Keratinocyte (primary cell): ENCODE measurements around the gene ZBTB48. TPM values are rescaled to one million over a fixed set of nuclear protein-coding genes. Genes with fewer than 3 reads are reported as not detected.

Experiments used
- DNase-seq: peaks from one replicate; pipeline ENCODE4 v3.0.0-alpha.2; 2011; ENCODE audit warnings: low read depth, missing footprints, low spot score
- FAIRE-seq: peaks from 2 replicates; lab custom pipeline; 2011; peaks lifted over from hg19 to GRCh38; lab: Jason Lieb, UNC
- H2AFZ ChIP-seq: 2 replicates; pipeline ENCODE4 v1.6.0; 2012; ENCODE audit warnings: low read length, control low read depth, inconsistent platforms; ENCODE audit not compliant: control insufficient read depth
- H3K27ac ChIP-seq: 2 replicates; pipeline ENCODE4 v1.5.1; 2011; ENCODE audit warnings: low read length; ENCODE audit not compliant: control insufficient read depth, insufficient read depth
- H3K27me3 ChIP-seq: 3 replicates; pipeline ENCODE4 v1.6.0; 2011; ENCODE audit warnings: low read length; ENCODE audit not compliant: control insufficient read depth, insufficient read depth; ENCODE audit errors: extremely low read depth
- H3K36me3 ChIP-seq, 2 experiments: 2 replicates in 1 of 2; 3 replicates in 1 of 2; pipeline ENCODE4 v1.5.1; 2011; ENCODE audit warnings: low read length in 2 of 2, mild to moderate bottlenecking in 1 of 2; ENCODE audit not compliant: control insufficient read depth in 2 of 2, insufficient read depth in 2 of 2; ENCODE audit errors: extremely low read depth in 1 of 2
- H3K4me1 ChIP-seq: 3 replicates; pipeline ENCODE4 v1.5.1; 2011; ENCODE audit warnings: low read length; ENCODE audit not compliant: control insufficient read depth, insufficient read depth; ENCODE audit errors: extremely low read depth
- H3K4me2 ChIP-seq: 3 replicates; pipeline ENCODE4 v1.6.0; 2011; ENCODE audit warnings: low read depth, low read length; ENCODE audit not compliant: control insufficient read depth, insufficient read depth; ENCODE audit errors: extremely low read depth
- H3K4me3 ChIP-seq, 3 experiments: fragments of 200-600 bp in 1 of 3; sonication (generic) in 1 of 3; 2 replicates in 2 of 3; 3 replicates in 1 of 3; pipeline ENCODE4 v1.5.1; 2011 to 2016; ENCODE audit warnings: low read length in 3 of 3, mild to moderate bottlenecking in 3 of 3, control low read depth in 2 of 3, inconsistent platforms in 1 of 3, low read depth in 1 of 3, mixed read lengths in 1 of 3, mixed run types in 1 of 3, moderate library complexity in 1 of 3; ENCODE audit not compliant: control insufficient read depth in 2 of 3, insufficient read depth in 2 of 3; ENCODE audit errors: extremely low read depth in 1 of 3
- H3K79me2 ChIP-seq: 2 replicates; pipeline ENCODE4 v1.6.0; 2012; ENCODE audit warnings: low read length; ENCODE audit not compliant: control insufficient read depth, insufficient read depth
- H3K9ac ChIP-seq: 3 replicates; pipeline ENCODE4 v1.6.0; 2011; ENCODE audit warnings: low read length; ENCODE audit not compliant: control insufficient read depth, insufficient read depth; ENCODE audit errors: extremely low read depth
- H3K9me1 ChIP-seq: 3 replicates; pipeline ENCODE4 v1.6.0; 2011; ENCODE audit warnings: low read length; ENCODE audit not compliant: control insufficient read depth, insufficient read depth; ENCODE audit errors: extremely low read depth
- H3K9me3 ChIP-seq: 2 replicates; pipeline ENCODE4 v1.5.1; 2012; ENCODE audit warnings: low read depth, low read length; ENCODE audit not compliant: control insufficient read depth
- H4K20me1 ChIP-seq: 3 replicates; pipeline ENCODE4 v1.6.0; 2011; ENCODE audit warnings: low read length; ENCODE audit not compliant: control insufficient read depth, insufficient read depth; ENCODE audit errors: extremely low read depth
- EZH2 ChIP-seq: IDR thresholded peaks from one replicate; pipeline ENCODE4 v1.6.1; 2012; ENCODE audit warnings: inconsistent platforms, mild to moderate bottlenecking, low read length, moderate library complexity
- dilution Hi-C: fragments of 300-500 bp; cut with MboI; formaldehyde crosslinking; loops from one replicate; pipeline ENCODE4 v1.7.0; 2020; ENCODE audit warnings: low sequenced_read_pairs; ENCODE audit not compliant: extremely low pct_ligation_motif_present
- polyA plus RNA-seq, 5 experiments: library from polyadenylated mRNA; depleted of rRNA in 3 of 5; stranded (reverse) in 3 of 5; stranded (forward) in 1 of 5; unstranded in 1 of 5; fragments of >200 nt; gene quantifications; 1 replicate in 1 of 5; 2 replicates in 3 of 5; 3 replicates in 1 of 5; pipeline versions ENCODE4 v1.2.1 to v1.2.3, GENCODE V29; 2011 to 2012; ENCODE audit warnings: missing spikeins in 2 of 5, low read depth in 1 of 5, low replicate concordance in 1 of 5
- TF ChIP-seq, protein P1 (sequence below), 3 experiments: IDR thresholded peaks in 1 of 3; conservative IDR thresholded peaks in 1 of 3; optimal IDR thresholded peaks in 1 of 3; 2 replicates in 2 of 3; 3 replicates in 1 of 3; pipeline versions ENCODE3 to v1.5.1; 2011; ENCODE audit warnings: low read length in 3 of 3, mild to moderate bottlenecking in 3 of 3, moderate library complexity in 2 of 3, control low read depth in 1 of 3, inconsistent platforms in 1 of 3; ENCODE audit not compliant: insufficient read depth in 2 of 3; ENCODE audit errors: extremely low read depth in 1 of 3

Gene ZBTB48
- polyA plus RNA-seq, 1 donor (not counting 4 experiments of a cell fraction or from before 2014, with no cell fraction given), result 10.9 TPM

DNA sequence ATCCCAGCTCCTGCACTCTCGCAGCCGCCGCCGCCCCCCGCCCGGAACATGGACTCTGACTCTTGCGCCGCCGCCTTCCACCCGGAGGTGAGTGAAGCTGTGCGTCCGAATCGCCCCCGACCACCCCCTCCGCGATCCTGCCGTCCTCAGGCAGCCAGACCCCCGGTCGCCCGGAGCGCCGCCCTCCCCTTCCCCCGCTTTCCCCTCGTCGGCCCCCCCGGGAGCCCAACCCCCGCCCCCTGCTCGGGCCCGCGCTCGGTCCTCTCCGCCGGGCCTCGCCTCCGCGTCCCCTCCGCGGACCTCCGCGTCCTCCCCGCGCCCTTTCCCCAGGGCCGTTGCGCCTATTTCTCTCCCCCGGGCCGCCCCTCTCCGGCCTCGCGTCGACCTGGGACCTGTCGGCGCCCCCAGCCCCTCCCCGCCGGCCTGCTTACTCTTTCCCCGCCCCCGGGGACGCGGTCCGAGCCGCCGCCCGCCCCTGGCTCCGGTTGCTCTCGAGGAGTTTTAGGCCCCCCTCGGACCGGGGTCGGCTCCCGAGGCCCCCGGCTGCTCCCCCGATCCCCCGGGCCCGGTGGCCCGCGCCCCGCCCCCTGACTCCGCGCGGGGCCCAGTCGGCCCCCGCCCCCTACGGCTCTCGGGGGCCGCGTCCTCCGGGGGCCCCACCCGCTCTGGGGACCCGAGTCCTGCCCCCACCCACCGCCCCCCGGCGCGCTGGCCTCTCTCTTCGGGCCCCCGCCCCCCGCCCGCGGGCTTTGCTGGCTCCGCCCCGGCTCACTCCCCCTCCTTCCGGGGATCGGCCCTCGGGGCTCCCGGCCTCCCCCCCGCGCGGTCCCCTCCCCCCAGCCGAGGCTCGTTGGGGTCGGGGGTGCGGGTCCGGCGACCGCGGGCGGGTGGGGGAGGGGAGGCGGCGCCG, 34.5 kb downstream of the ZBTB48 start:
- peak overlapping the region; percentile 43 for H3K27ac ChIP-seq
- peaks cover 5 to 9% of the 10 kb centered on the region in 2 experiments for H3K36me3 ChIP-seq
- dilution Hi-C loops, result no loop called here
- H3K9me3 ChIP-seq, result no peaks in the 10 kb centered on the region
- H3K79me2 ChIP-seq, result peaks cover 32% of the 10 kb centered on the region
- H3K4me1 ChIP-seq, result peaks cover 17% of the 10 kb centered on the region
- peak overlapping the region; percentile 32 for H3K4me2 ChIP-seq
- H2AFZ ChIP-seq, result no peak overlapping the region
- no peak for FAIRE-seq
- peak overlapping the region; percentile 70 for H3K9ac ChIP-seq
- no peaks in the 10 kb centered on the region for H3K27me3 ChIP-seq
- no peak for DNase-seq
- no peak for TF ChIP-seq EZH2
- TF ChIP-seq, protein P1, sequence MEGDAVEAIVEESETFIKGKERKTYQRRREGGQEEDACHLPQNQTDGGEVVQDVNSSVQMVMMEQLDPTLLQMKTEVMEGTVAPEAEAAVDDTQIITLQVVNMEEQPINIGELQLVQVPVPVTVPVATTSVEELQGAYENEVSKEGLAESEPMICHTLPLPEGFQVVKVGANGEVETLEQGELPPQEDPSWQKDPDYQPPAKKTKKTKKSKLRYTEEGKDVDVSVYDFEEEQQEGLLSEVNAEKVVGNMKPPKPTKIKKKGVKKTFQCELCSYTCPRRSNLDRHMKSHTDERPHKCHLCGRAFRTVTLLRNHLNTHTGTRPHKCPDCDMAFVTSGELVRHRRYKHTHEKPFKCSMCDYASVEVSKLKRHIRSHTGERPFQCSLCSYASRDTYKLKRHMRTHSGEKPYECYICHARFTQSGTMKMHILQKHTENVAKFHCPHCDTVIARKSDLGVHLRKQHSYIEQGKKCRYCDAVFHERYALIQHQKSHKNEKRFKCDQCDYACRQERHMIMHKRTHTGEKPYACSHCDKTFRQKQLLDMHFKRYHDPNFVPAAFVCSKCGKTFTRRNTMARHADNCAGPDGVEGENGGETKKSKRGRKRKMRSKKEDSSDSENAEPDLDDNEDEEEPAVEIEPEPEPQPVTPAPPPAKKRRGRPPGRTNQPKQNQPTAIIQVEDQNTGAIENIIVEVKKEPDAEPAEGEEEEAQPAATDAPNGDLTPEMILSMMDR (optimal IDR thresholded peaks at IDR 0.05 in 1 of 3, IDR thresholded peaks at IDR 0.05 in 1 of 3, conservative IDR thresholded peaks at IDR 0.05 in 1 of 3; ENCODE audit: extremely low read depth in 1 of 3, insufficient read depth in 2 of 3, low read length in 3 of 3), result no peak
- H4K20me1 ChIP-seq, result no peaks in the 10 kb centered on the region
- peak overlapping the region; percentile 69 to 80 (median 79) for H3K4me3 ChIP-seq
- H3K9me1 ChIP-seq, result no peaks in the 10 kb centered on the region

DNA sequence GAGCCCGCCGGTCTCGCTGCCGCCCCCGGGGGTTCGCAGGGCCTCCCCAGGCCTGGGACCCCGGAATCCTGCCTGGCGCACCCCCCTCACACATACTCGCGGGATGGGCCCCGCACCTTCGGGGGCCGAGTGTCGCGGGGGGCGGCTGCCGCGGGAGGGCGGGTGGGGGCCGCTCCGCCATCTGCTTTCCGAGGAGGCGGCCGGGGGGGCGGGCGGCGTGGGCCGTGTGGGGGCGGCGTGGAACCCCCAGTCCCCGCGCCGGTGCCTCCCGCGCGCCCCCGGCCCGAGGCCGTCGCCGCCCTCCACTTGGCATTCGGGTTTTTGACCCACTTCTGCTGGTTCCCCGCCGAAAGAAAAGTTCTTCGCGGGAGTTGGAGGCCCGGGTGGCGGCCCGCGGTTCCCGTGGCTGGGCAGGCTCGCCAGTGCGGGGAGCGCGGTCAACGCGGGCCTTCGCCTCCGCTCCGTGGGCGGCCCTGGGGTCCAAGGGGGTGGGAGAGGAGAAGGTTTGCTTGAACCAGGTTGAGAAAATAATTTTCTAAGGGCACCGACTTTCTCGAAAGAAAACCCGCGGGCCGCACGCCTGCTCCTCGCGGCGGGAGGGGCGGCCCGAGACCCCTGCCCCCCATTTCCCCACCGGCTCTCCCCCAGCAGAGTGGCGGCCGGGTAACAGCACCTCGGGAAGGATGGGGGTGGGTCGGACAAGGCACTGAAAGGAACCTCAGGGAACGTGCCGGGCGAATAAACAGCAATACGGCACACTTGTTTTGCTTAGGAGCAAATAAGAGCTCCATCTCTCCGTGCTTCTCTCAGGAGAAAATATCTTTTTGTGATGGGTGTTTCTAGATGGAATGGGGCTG, 35.4 kb downstream of the ZBTB48 start:
- Histone ChIP-seq H3K79me2 (peaks cover 33% of the 10 kb centered on the region), H3K9ac (peak overlapping the region; percentile 68)
- dilution Hi-C loops, result no loop called here

More for the DNA sequence above, 35.4 kb downstream of the ZBTB48 start:
- Histone ChIP-seq H3K9me1 (no peaks in the 10 kb centered on the region), H2AFZ (no peak overlapping the region), H3K4me3 (peak overlapping the region; percentile 55 to 79 (median 68)), H4K20me1 (no peaks in the 10 kb centered on the region), H3K36me3 (peaks cover 7 to 17% of the 10 kb centered on the region in 2 experiments), H3K4me2 (peak overlapping the region; percentile 59), H3K9me3 (no peaks in the 10 kb centered on the region), H3K27ac (peak overlapping the region; percentile 8), H3K27me3 (no peaks in the 10 kb centered on the region), H3K4me1 (peaks cover 9% of the 10 kb centered on the region)
- DNase-seq, result no peak
- TF ChIP-seq, protein P1 (optimal IDR thresholded peaks at IDR 0.05 in 1 of 3, IDR thresholded peaks at IDR 0.05 in 1 of 3, conservative IDR thresholded peaks at IDR 0.05 in 1 of 3; ENCODE audit: extremely low read depth in 1 of 3, insufficient read depth in 2 of 3, low read length in 3 of 3), result no peak
- TF ChIP-seq EZH2, result no peak
- FAIRE-seq, result no peak
